HG02763 (cell line): ENCODE results near the gene TEC.

Experiments
- ATAC-seq: cut with Tn5 transposase; IDR thresholded peaks from one replicate; pipeline ENCODE4 v1.9.1; 2021; ENCODE audit warnings: mild to moderate bottlenecking, moderate library complexity; ENCODE audit not compliant: unreplicated experiment

Gene TEC

GRCh38 chr4:48270523-48270897 lies 872 bp upstream of the TEC start:
- ATAC-seq: no peak

GRCh38 chr4:48269861-48270522 lies 354 bp upstream of the TEC start:
- peak; percentile 77 for ATAC-seq

- no peak for ATAC-seq
Observed at GRCh38 chr4:48267574-48267973, 2.1 kb downstream of the TEC start.

GRCh38 chr4:48266781-48267180 lies 2.9 kb downstream of the TEC start:
- ATAC-seq: no peak

- no peak for ATAC-seq
Observed at GRCh38 chr4:48262926-48263325, 6.7 kb downstream of the TEC start.

- no peak for ATAC-seq
Observed at GRCh38 chr4:48262484-48262883, 7.2 kb downstream of the TEC start.

GRCh38 chr4:48261281-48261680 lies 8.4 kb downstream of the TEC start:
- no peak for ATAC-seq

- ATAC-seq: no peak
Observed at GRCh38 chr4:48259748-48260147, 9.9 kb downstream of the TEC start.

- ATAC-seq: no peak
Observed at GRCh38 chr4:48258845-48259397, 10.7 kb downstream of the TEC start.

- ATAC-seq: no peak
Observed at GRCh38 chr4:48255959-48256342, 13.7 kb downstream of the TEC start.

GRCh38 chr4:48255072-48255958 lies 14.3 kb downstream of the TEC start:
- no peak for ATAC-seq

GRCh38 chr4:48254381-48255071 lies 15.1 kb downstream of the TEC start:
- ATAC-seq: no peak

GRCh38 chr4:48252313-48252712 lies 17.3 kb downstream of the TEC start:
- no peak for ATAC-seq

GRCh38 chr4:48250980-48251379 lies 18.7 kb downstream of the TEC start:
- ATAC-seq: no peak

- ATAC-seq: no peak
Observed at GRCh38 chr4:48250343-48250742, 19.3 kb downstream of the TEC start.

GRCh38 chr4:48249378-48249777 lies 20.3 kb downstream of the TEC start:
- ATAC-seq: no peak

- no peak for ATAC-seq
Observed at GRCh38 chr4:48248559-48248953, 21.1 kb downstream of the TEC start.

GRCh38 chr4:48247878-48248558 lies 21.6 kb downstream of the TEC start:
- no peak for ATAC-seq

GRCh38 chr4:48247142-48247877 lies 22.3 kb downstream of the TEC start:
- peak; percentile 55 for ATAC-seq

GRCh38 chr4:48244665-48245064 lies 25.0 kb downstream of the TEC start:
- no peak for ATAC-seq
